ENCODE results near the gene PPP1R16B.

DNA sequence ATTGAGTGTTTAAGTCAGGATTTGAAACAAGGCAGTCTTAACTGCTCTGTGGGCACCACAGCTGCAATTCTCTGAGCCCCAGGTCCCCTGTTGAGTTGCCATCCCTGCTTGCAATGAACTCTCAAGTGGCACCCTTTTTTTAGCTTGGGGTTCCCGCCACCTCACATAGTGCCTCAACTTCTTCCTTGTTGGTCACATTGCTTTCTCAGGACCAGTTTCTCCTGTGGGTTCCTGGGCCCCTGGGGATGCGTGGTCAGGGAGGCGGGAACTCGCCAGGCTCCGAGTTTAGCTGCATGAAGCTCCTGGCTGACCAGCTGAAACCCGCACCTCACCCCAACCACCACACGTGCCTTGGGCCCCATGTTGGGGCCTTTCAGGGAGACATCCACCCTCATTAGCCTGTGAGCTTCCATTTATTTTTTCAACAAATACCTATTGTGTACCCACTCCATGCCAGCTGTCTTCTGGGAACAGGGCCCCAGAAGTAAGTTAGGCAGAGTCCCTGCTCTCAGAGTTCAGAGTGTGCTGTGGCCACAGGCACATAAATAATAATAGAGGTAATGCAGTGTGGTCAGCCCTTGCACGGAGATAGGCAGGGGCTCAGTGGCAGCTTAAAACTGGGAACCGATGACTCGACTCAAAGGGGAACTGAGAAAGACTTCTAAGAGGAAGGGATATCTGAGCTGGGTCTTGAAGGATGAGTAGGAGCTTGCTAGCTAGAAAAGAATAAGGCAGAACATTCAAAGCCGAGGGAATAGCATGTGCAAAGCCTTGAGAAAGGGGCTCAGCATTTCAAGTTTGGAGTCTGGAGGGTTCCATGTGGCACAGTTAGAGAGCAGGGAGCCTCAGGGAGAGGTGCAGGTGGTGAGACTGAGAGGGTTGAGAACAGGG, 86.8 kb downstream of the PPP1R16B start:
- TF ChIP-seq ZNF768 (tag by site-specific recombination; IDR thresholded peaks at IDR 0.05), result no peak
- TF ChIP-seq, protein P1, sequence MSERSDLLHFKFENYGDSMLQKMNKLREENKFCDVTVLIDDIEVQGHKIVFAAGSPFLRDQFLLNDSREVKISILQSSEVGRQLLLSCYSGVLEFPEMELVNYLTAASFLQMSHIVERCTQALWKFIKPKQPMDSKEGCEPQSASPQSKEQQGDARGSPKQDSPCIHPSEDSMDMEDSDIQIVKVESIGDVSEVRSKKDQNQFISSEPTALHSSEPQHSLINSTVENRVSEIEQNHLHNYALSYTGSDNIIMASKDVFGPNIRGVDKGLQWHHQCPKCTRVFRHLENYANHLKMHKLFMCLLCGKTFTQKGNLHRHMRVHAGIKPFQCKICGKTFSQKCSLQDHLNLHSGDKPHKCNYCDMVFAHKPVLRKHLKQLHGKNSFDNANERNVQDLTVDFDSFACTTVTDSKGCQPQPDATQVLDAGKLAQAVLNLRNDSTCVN (tag by site-specific recombination; optimal IDR thresholded peaks at IDR 0.05), result no peak
- TF ChIP-seq, protein P2, sequence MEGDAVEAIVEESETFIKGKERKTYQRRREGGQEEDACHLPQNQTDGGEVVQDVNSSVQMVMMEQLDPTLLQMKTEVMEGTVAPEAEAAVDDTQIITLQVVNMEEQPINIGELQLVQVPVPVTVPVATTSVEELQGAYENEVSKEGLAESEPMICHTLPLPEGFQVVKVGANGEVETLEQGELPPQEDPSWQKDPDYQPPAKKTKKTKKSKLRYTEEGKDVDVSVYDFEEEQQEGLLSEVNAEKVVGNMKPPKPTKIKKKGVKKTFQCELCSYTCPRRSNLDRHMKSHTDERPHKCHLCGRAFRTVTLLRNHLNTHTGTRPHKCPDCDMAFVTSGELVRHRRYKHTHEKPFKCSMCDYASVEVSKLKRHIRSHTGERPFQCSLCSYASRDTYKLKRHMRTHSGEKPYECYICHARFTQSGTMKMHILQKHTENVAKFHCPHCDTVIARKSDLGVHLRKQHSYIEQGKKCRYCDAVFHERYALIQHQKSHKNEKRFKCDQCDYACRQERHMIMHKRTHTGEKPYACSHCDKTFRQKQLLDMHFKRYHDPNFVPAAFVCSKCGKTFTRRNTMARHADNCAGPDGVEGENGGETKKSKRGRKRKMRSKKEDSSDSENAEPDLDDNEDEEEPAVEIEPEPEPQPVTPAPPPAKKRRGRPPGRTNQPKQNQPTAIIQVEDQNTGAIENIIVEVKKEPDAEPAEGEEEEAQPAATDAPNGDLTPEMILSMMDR (tag by site-specific recombination; IDR thresholded peaks at IDR 0.05), result no peak
